Endothelial cell of umbilical vein (primary cell): ENCODE measurements around the gene CFAP99. TPM values are rescaled to one million over a fixed set of nuclear protein-coding genes. Genes with fewer than 3 reads are reported as not detected.

Experiments
- BruUV-seq: library from RNA; stranded (reverse); fragments of 400-500 nt; replicated peaks from 2 replicates; lab custom pipeline; 2021; lab: Mats Ljungman, UMichigan
- CTCF ChIA-PET: fragments of 300-600, 350-600 bp; sonication (Branson Sonifier 250); formaldehyde crosslinking; loops from one replicate; lab custom pipeline; 2021; ENCODE audit warnings: antibody characterized with exemption, inconsistent platforms; lab: Charles Lee
- POLR2A ChIA-PET: fragments of 300-600, 350-600 bp; sonication (Branson Sonifier 250); formaldehyde crosslinking; loops from one replicate; lab custom pipeline; 2021; ENCODE audit warnings: antibody characterized with exemption, inconsistent platforms; lab: Charles Lee
- DNase-seq: peaks from one replicate; pipeline ENCODE4 v3.0.0-alpha.2; 2011; ENCODE audit warnings: low read depth, low spot score
- FAIRE-seq: peaks from 2 replicates; lab custom pipeline; 2011; peaks lifted over from hg19 to GRCh38; lab: Jason Lieb, UNC
- H2AFZ ChIP-seq: 2 replicates; pipeline ENCODE4 v1.6.0; 2012; ENCODE audit warnings: low read depth, low read length, control low read depth, inconsistent platforms
- H3K27ac ChIP-seq: 2 replicates; pipeline ENCODE4 v1.5.1; 2011; ENCODE audit warnings: low read depth, mild to moderate bottlenecking, control low read depth, low read length, moderate library complexity; ENCODE audit not compliant: insufficient read depth
- H3K27me3 ChIP-seq, 2 experiments: 2 replicates each; pipeline versions ENCODE4 v1.6.0 to v1.6.1; 2011; ENCODE audit warnings: low read length in 2 of 2, mixed read lengths in 1 of 2; ENCODE audit not compliant: control insufficient read depth in 2 of 2, insufficient read depth in 2 of 2
- H3K36me3 ChIP-seq, 2 experiments: 2 replicates in 1 of 2; 3 replicates in 1 of 2; pipeline ENCODE4 v1.5.1; 2011; ENCODE audit warnings: low read length in 2 of 2, mild to moderate bottlenecking in 1 of 2, moderate library complexity in 1 of 2; ENCODE audit not compliant: control insufficient read depth in 2 of 2, insufficient read depth in 2 of 2; ENCODE audit errors: extremely low read depth in 1 of 2
- H3K4me1 ChIP-seq: 3 replicates; pipeline ENCODE4 v1.5.1; 2011; ENCODE audit warnings: mild to moderate bottlenecking, low read length; ENCODE audit not compliant: control insufficient read depth, insufficient read depth; ENCODE audit errors: extremely low read depth
- H3K4me2 ChIP-seq: 2 replicates; pipeline ENCODE4 v1.6.1; 2011; ENCODE audit warnings: low read length, control low read depth, mixed read lengths; ENCODE audit not compliant: insufficient read depth
- H3K4me3 ChIP-seq, 3 experiments: fragments of 200-600 bp in 1 of 3; sonication (generic), shearing (Covaris generic) in 1 of 3; replicated peaks in 1 of 3; 2 replicates each; pipeline ENCODE4 v1.5.1; 2011 to 2016; ENCODE audit warnings: control low read depth in 3 of 3, low read length in 3 of 3, mild to moderate bottlenecking in 2 of 3, inconsistent platforms in 1 of 3, low read depth in 1 of 3, moderate library complexity in 1 of 3; ENCODE audit not compliant: insufficient read depth in 1 of 3
- H3K79me2 ChIP-seq: 2 replicates; pipeline ENCODE4 v1.6.0; 2012; ENCODE audit warnings: low read length, inconsistent platforms; ENCODE audit not compliant: control insufficient read depth, insufficient read depth
- H3K9ac ChIP-seq: replicated peaks from 2 replicates; pipeline ENCODE3; 2011; ENCODE audit warnings: low read length, control low read depth; ENCODE audit not compliant: insufficient read depth; ENCODE audit errors: extremely low read depth
- H3K9me1 ChIP-seq: replicated peaks from 3 replicates; pipeline ENCODE4 v1.6.0; 2011; ENCODE audit warnings: mild to moderate bottlenecking, low read length; ENCODE audit not compliant: control insufficient read depth, insufficient read depth; ENCODE audit errors: extremely low read depth
- H3K9me3 ChIP-seq: replicated peaks from 2 replicates; pipeline ENCODE4 v1.5.1; 2012; ENCODE audit warnings: low read length, inconsistent platforms; ENCODE audit not compliant: control insufficient read depth, insufficient read depth
- H4K20me1 ChIP-seq: replicated peaks from 2 replicates; pipeline ENCODE3; 2011; ENCODE audit warnings: mild to moderate bottlenecking, low read length; ENCODE audit not compliant: control insufficient read depth, insufficient read depth; ENCODE audit errors: extremely low read depth
- CTCF ChIP-seq, 2 donors: IDR thresholded peaks; 1 replicate in 1 of 2; 2 replicates in 1 of 2; pipeline ENCODE4 v1.5.1; 2011; ENCODE audit warnings: low read length in 2 of 2, mild to moderate bottlenecking in 2 of 2, moderate library complexity in 2 of 2, control low read depth in 1 of 2, inconsistent platforms in 1 of 2, low read depth in 1 of 2; ENCODE audit not compliant: insufficient read depth in 1 of 2; ENCODE audit errors: extremely low read depth in 1 of 2
- EZH2 ChIP-seq: IDR thresholded peaks from 2 replicates; pipeline ENCODE4 v1.6.1; 2012; ENCODE audit warnings: borderline replicate concordance, low read depth, mild to moderate bottlenecking, moderate library complexity, low read length, inconsistent platforms; ENCODE audit not compliant: severe bottlenecking
- FOS ChIP-seq: IDR thresholded peaks from 2 replicates; pipeline ENCODE4 v1.6.1; 2011; ENCODE audit warnings: mild to moderate bottlenecking, low read length, moderate library complexity, borderline replicate concordance; ENCODE audit not compliant: insufficient read depth
- GATA2 ChIP-seq: IDR thresholded peaks from 2 replicates; pipeline ENCODE4 v1.7.0; 2011; ENCODE audit warnings: low read depth, mild to moderate bottlenecking, moderate library complexity, mixed read lengths, low read length; ENCODE audit not compliant: insufficient read length, insufficient read depth
- JUN ChIP-seq: IDR thresholded peaks from 2 replicates; pipeline ENCODE4 v1.6.1; 2011; ENCODE audit warnings: borderline replicate concordance, low read depth; ENCODE audit not compliant: insufficient read length, insufficient read depth
- MAX ChIP-seq: IDR thresholded peaks from 2 replicates; pipeline ENCODE4 v1.6.1; 2011; ENCODE audit not compliant: insufficient read depth, insufficient read length
- MYC ChIP-seq: IDR thresholded peaks from one replicate; pipeline ENCODE4 v1.6.1; 2011; ENCODE audit warnings: mild to moderate bottlenecking, low read depth, low read length
- POLR2A ChIP-seq: IDR thresholded peaks from 2 replicates; pipeline ENCODE4 v1.6.1; 2012; ENCODE audit warnings: low read depth, mild to moderate bottlenecking, control low read depth, low read length
- POLR2AphosphoS5 ChIP-seq: IDR thresholded peaks from 2 replicates; pipeline ENCODE4 v1.6.1; 2012; ENCODE audit warnings: low read depth, mild to moderate bottlenecking, control low read depth, low read length, moderate library complexity; ENCODE audit not compliant: insufficient read depth
- dilution Hi-C: fragments of 300-500 bp; cut with MboI; formaldehyde crosslinking; loops from one replicate; pipeline ENCODE4 v1.15.0; 2019; ENCODE audit warnings: low sequenced_read_pairs; ENCODE audit not compliant: extremely low pct_ligation_motif_present
- intact Hi-C: fragments of 100-400 bp; cut with micrococcal nuclease; formaldehyde crosslinking; loops from one replicate; pipeline ENCODE4 v1.10.0; 2022
- polyA plus RNA-seq, 4 experiments: library from polyadenylated mRNA; depleted of rRNA in 3 of 4; stranded (reverse) in 3 of 4; unstranded in 1 of 4; fragments of >200 nt; gene quantifications; 2 replicates each; pipeline versions ENCODE4 v1.2.1 to v1.2.3, GENCODE V29; 2011 to 2012; ENCODE audit warnings: missing spikeins in 1 of 4
- total RNA-seq: library from RNA; stranded (reverse); gene quantifications from 2 replicates; pipeline ENCODE4 v1.2.3, GENCODE V29; 2021

Gene CFAP99
- total and polyA plus RNA-seq, 2 donors (not counting 3 experiments of a cell fraction or from before 2014, with no cell fraction given), result 0.03 TPM; not detected in 1

GRCh38 chr4:2483237-2483636, 64.5 kb downstream of the CFAP99 start:
- dilution Hi-C loops (no loop called here), intact Hi-C loops (loop anchor here (2.0 kb wide), 1 partner anchor 14 kb away; the partner anchor contains the start of gene RNF4)
- Histone ChIP-seq H3K9me1 (no peaks in the 10 kb centered on the region), H3K36me3 (no peaks in the 10 kb centered on the region), H3K4me3 (no peak overlapping the region), H3K9ac (no peak overlapping the region), H3K27me3 (no peaks in the 10 kb centered on the region), H2AFZ (no peak overlapping the region), H3K27ac (no peak overlapping the region), H3K4me1 (peaks cover 31% of the 10 kb centered on the region), H3K9me3 (no peaks in the 10 kb centered on the region), H3K4me2 (no peak overlapping the region), H4K20me1 (peaks cover 9% of the 10 kb centered on the region), H3K79me2 (peaks cover 99% of the 10 kb centered on the region)
- DNase-seq (no peak), FAIRE-seq (no peak)
- BruUV-seq, result no TSS peak
- no peak for TF ChIP-seq POLR2AphosphoS5
- no peak for TF ChIP-seq MYC
- ChIA-PET CTCF (interaction anchor here (1.2 to 1.8 kb wide), 2 partner anchors 10 to 11 kb away, joined by 3 to 11 read pairs; no protein-coding TSS in a partner anchor), POLR2A (no interaction called here)

- Histone ChIP-seq H3K4me1 (peaks cover 35% of the 10 kb centered on the region), H3K9me3 (no peaks in the 10 kb centered on the region), H4K20me1 (peaks cover 12% of the 10 kb centered on the region), H3K36me3 (peaks cover 0 to 2% of the 10 kb centered on the region in 2 experiments), H3K9ac (no peak overlapping the region), H3K27me3 (no peaks in the 10 kb centered on the region), H3K4me2 (no peak overlapping the region), H3K9me1 (no peaks in the 10 kb centered on the region), H3K79me2 (peaks cover 99% of the 10 kb centered on the region), H2AFZ (no peak overlapping the region), H3K27ac (no peak overlapping the region), H3K4me3 (no peak overlapping the region)
- CTCF ChIA-PET, result interaction anchor here (1.5 to 2.3 kb wide), 2 partner anchors 12 to 15 kb away, joined by 4 to 14 read pairs; partner anchors contain the start of gene RNF4
- DNase-seq (no peak), FAIRE-seq (no peak)
- dilution Hi-C loops, result no loop called here
- POLR2A ChIA-PET, result interaction anchor here (0.6 kb wide), 1 partner anchor 479 kb away, joined by 3 read pairs; the partner anchor contains the start of gene GRK4
- intact Hi-C loops, result no loop called here
- BruUV-seq, result no TSS peak
- TF ChIP-seq JUN (no peak), EZH2 (no peak), MAX (no peak), POLR2A (no peak), MYC (no peak), GATA2 (no peak), POLR2AphosphoS5 (no peak), FOS (no peak), CTCF (IDR thresholded peaks at IDR 0.05; ENCODE audit: extremely low read depth in 1 of 2, insufficient read depth in 1 of 2, low read depth in 1 of 2, low read length in 2 of 2) (no peak)
Measured at GRCh38 chr4:2484185-2484584, 65.4 kb downstream of the CFAP99 start.
